Glutamatergic neuron (in vitro differentiated cells): Measurements from ENCODE around the gene PLEK2. TPM values are rescaled to one million over a fixed set of nuclear protein-coding genes. Genes with fewer than 3 reads are reported as not detected.

Experiments
- DNase-seq: peaks from one replicate; pipeline ENCODE4 v3.0.0; 2022
- H3K27ac Mint-ChIP-seq: one replicate; pipeline ENCODE4 v1.8.0; 2020; ENCODE audit warnings: mild to moderate bottlenecking, mixed read lengths, inconsistent platforms; ENCODE audit not compliant: unreplicated experiment
- H3K27me3 Mint-ChIP-seq: one replicate; pipeline ENCODE4 v1.8.0; 2020; ENCODE audit warnings: mild to moderate bottlenecking, moderate library complexity, mixed read lengths, inconsistent platforms; ENCODE audit not compliant: unreplicated experiment
- H3K36me3 Mint-ChIP-seq: one replicate; pipeline ENCODE4 v1.8.0; 2020; ENCODE audit warnings: mild to moderate bottlenecking, mixed read lengths, inconsistent platforms; ENCODE audit not compliant: unreplicated experiment
- H3K4me1 Mint-ChIP-seq: one replicate; pipeline ENCODE4 v1.8.0; 2020; ENCODE audit warnings: mild to moderate bottlenecking, low read depth, mixed read lengths, inconsistent platforms; ENCODE audit not compliant: unreplicated experiment
- H3K4me3 Mint-ChIP-seq: one replicate; pipeline ENCODE4 v1.8.0; 2020; ENCODE audit warnings: mild to moderate bottlenecking, mixed read lengths, inconsistent platforms; ENCODE audit not compliant: unreplicated experiment
- H3K9me3 Mint-ChIP-seq: one replicate; pipeline ENCODE4 v1.8.0; 2020; ENCODE audit warnings: mild to moderate bottlenecking, moderate library complexity, mixed read lengths, inconsistent platforms; ENCODE audit not compliant: unreplicated experiment
- total RNA-seq: library from RNA; stranded (reverse); fragmentation: NEBNext Ultra II Directional; extraction: Animal tissue kit (Norgen Biotek cat#: 25700); gene quantifications from one replicate; pipeline ENCODE4 v1.2.1, GENCODE V29; 2021; ENCODE audit not compliant: unreplicated experiment
- TF ChIP-seq, protein P1 (sequence below): fragments of 200-600 bp; sonication (generic); IDR thresholded peaks from one replicate; pipeline ENCODE4 v1.5.0; 2021; ENCODE audit not compliant: partially characterized antibody, unreplicated experiment

The PLEK2 gene
- total RNA-seq, 1 donor from 2014 or later: not detected

DNA sequence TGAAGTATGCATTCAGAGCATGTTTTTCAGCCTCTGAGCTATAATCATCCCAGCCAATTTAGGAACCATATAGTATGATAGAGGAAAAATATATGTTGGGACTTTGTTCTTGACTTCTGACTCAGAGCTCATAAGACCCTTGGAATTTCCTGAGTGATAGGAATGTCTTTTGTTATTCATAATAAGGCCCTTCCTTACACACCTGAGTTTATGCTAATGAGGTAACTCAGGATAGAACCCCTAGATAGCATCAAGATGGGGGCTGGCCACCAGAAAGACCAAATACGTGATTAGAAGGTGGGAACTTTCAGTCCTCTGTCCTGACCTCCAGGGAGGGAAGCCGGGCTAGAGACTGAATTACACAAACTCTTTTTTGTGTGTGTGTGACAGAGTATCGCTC lies 32.4 kb upstream of the PLEK2 start:
- no peak overlapping the region for H3K4me3 Mint-ChIP-seq
- no peak for DNase-seq

DNA sequence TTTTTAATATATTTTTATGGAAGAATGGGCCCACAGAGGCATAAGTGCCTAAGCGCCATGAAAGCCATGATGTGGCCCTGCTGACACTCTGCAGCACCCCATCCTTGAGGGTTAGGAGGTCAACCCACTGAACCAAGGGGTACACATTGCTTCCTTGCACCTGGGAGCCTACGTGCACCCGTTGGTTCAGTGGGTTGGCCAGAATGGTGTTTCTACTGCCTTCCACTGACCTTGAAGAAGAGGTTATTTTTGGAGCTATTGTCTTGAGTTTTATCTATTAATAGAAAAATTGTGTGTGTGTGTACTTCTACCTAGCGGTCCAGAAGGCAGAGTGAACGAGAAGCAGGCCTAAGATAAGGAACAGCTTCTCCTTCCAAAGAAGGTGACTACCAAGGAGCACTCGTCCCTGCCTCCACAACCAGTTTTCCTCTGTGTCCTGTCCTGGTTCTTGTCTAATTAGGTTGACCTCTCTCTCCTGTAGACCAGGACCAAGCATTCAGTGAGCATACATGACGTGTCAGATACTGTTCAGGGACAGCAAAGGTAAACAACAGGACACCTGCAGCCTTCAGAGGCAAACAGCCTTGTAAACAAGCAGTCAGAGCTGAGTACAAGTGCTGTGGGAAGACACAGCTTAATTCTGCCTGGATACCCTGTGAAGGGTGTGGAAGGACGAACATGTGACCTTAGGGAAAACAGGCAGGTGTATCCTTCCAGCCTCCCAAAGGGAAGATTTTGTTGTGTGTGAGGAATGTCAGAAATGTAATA lies 30.4 kb upstream of the PLEK2 start:
- H3K36me3 Mint-ChIP-seq: no peaks in the 10 kb centered on the region
- peaks cover 5% of the 10 kb centered on the region for H3K9me3 Mint-ChIP-seq
- DNase-seq: no peak
- H3K4me1 Mint-ChIP-seq: peaks cover 5% of the 10 kb centered on the region
- H3K27me3 Mint-ChIP-seq: peaks cover 2% of the 10 kb centered on the region
- no peak overlapping the region for H3K4me3 Mint-ChIP-seq
- TF ChIP-seq, protein P1, sequence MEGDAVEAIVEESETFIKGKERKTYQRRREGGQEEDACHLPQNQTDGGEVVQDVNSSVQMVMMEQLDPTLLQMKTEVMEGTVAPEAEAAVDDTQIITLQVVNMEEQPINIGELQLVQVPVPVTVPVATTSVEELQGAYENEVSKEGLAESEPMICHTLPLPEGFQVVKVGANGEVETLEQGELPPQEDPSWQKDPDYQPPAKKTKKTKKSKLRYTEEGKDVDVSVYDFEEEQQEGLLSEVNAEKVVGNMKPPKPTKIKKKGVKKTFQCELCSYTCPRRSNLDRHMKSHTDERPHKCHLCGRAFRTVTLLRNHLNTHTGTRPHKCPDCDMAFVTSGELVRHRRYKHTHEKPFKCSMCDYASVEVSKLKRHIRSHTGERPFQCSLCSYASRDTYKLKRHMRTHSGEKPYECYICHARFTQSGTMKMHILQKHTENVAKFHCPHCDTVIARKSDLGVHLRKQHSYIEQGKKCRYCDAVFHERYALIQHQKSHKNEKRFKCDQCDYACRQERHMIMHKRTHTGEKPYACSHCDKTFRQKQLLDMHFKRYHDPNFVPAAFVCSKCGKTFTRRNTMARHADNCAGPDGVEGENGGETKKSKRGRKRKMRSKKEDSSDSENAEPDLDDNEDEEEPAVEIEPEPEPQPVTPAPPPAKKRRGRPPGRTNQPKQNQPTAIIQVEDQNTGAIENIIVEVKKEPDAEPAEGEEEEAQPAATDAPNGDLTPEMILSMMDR: no peak
- H3K27ac Mint-ChIP-seq: no peak overlapping the region

More for the DNA sequence above, 32.4 kb upstream of the PLEK2 start:
- Mint-ChIP-seq H3K27me3 (peaks cover 5% of the 10 kb centered on the region), H3K4me1 (peaks cover 5% of the 10 kb centered on the region), H3K9me3 (peaks cover 4% of the 10 kb centered on the region), H3K27ac (no peak overlapping the region), H3K36me3 (no peaks in the 10 kb centered on the region)
- TF ChIP-seq, protein P1: no peak

DNA sequence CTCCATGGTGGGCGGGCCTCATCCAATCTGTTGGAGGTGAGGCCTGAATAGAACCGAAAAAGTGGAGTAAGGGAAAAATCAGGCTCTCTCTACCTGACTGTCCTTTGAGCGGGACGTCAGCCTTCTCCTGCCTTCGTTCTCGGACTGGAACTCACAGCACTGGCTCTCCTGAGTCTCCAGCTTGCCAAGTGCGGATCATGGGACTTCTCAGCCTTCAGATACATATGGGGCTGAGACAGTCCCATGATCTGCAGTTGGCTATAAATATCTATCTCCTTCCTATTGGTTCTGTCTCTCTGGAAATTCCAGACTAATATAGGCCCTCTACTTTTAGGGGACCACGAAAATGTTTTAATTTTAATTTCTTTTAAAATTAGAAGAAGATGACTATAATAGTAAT lies 29.7 kb upstream of the PLEK2 start:
- TF ChIP-seq, protein P1: no peak
- Mint-ChIP-seq H3K4me3 (no peak overlapping the region), H3K9me3 (peaks cover 8% of the 10 kb centered on the region), H3K27me3 (peaks cover 3% of the 10 kb centered on the region), H3K27ac (no peak overlapping the region), H3K36me3 (no peaks in the 10 kb centered on the region), H3K4me1 (peaks cover 5% of the 10 kb centered on the region)
- DNase-seq: no peak

DNA sequence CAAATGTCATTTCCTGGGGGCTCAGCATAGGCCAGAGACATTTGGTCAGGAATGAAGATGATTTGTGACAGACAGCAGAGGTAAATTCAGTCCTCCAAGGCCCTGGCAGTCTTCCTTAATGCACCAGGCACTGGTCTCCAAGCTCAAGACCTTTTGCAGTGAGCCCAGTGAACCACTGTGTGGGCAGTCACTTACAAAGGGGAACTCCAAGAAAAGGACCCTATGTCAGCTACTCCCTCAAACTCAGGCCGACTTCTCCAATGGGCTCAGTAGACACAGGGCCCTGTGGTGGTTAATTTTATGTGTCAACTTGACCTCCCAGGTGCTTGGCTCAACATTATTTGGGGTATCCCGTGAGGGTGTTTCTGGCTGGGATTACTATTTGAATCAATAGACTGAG lies 29.3 kb upstream of the PLEK2 start:
- Mint-ChIP-seq H3K4me1 (peaks cover 5% of the 10 kb centered on the region), H3K9me3 (peaks cover 8% of the 10 kb centered on the region), H3K4me3 (no peak overlapping the region), H3K27ac (no peak overlapping the region), H3K27me3 (peaks cover 3% of the 10 kb centered on the region), H3K36me3 (no peaks in the 10 kb centered on the region)
- TF ChIP-seq, protein P1: no peak
- no peak for DNase-seq

DNA sequence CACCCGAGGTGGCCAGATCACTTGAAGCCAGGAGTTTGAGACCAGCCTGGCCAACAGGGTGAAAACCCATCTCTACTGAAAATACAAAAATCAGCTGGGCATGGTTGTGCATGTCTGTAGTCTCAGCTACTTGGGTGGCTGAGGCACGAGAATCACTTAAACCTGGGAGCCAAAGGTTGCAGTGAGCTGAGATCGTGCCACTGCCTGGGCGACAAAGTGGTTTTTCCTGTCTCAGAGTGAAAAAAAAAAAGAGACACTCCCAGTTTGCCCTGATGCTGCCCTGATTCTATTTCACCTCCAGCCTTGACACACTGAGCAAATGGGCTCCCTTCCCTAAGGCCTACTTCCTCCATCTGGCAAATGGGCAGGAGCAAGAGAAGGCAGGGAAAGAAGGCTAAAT lies 28.5 kb upstream of the PLEK2 start:
- H3K9me3 Mint-ChIP-seq: peaks cover 8% of the 10 kb centered on the region
- H3K4me1 Mint-ChIP-seq: peaks cover 4% of the 10 kb centered on the region
- TF ChIP-seq, protein P1: no peak
- H3K36me3 Mint-ChIP-seq: no peaks in the 10 kb centered on the region
- DNase-seq: no peak
- H3K27ac Mint-ChIP-seq: no peak overlapping the region
- peaks cover 5% of the 10 kb centered on the region for H3K27me3 Mint-ChIP-seq
- no peak overlapping the region for H3K4me3 Mint-ChIP-seq
